Adrenal gland (tissue), 5 donors: ENCODE results near the gene NAT8.

Source experiments
- CTCF ChIP-seq, 6 experiments: fragments of 450-650 bp in 4 of 6; fragments of 200-600 bp in 2 of 6; sonication (generic) in 1 of 6; IDR thresholded peaks; 1 replicate in 5 of 6; 2 replicates in 1 of 6; pipeline versions ENCODE4 v1.5.1 to v1.8.0; 2016 to 2021; ENCODE audit warnings: antibody characterized with exemption in 6 of 6, mild to moderate bottlenecking in 2 of 6, moderate library complexity in 1 of 6
- POLR2A ChIP-seq, 2 donors: fragments of 450-650 bp; IDR thresholded peaks; one replicate each; pipeline ENCODE4 v1.6.1; 2017; ENCODE audit warnings: antibody characterized with exemption in 2 of 2, mild to moderate bottlenecking in 2 of 2, moderate library complexity in 1 of 2
- donor health status: DM: no; HTN: no; CAD: no.

DNA sequence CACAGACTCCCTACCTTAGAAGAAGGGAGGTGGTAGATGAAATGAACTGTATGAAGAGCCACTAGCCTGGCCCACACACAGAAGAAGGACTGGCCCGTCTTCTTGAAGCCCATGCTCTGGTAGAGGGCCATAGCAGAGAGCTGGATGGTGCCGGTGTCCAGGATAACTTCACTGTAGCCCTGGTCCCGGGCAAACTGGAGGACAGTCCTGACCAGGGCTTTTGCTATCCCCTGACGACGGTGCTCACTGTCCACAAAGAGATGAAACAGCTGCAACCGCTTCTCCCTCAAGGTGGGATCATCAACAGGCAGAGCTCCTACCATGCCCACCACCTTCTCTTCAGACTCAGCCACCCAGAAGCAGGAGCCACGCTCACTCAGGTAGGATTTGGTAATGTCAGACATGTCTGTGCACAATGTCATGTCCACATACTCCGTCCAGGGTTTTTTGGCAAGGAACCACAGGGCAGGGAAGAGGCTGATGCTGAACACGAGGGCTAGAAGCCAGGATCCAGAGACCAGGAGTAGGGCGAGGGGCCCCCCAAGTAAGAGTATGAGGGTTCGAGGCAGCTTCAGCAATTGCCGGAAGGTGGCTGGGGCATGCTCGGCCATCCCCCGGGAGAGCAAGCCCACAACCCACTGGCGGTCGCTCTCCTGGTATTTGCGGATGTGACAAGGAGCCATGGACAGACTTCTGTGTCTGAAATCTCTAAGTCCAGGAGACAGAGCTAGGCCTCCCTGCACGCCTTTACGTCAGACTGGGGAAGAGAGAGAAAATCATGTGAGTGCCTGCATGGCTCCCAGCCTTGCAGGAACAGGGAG is 1.1 kb downstream of the NAT8 start:
- TF ChIP-seq POLR2A (IDR thresholded peaks at IDR 0.05) (no peak), CTCF (IDR thresholded peaks at IDR 0.05) (no peak)
